HG02588 (cell line): Measurements from ENCODE around the gene USP21.

Experiments used
- ATAC-seq: cut with Tn5 transposase; IDR thresholded peaks from one replicate; pipeline ENCODE4 v1.9.1; 2021; ENCODE audit warnings: mild to moderate bottlenecking, moderate library complexity; ENCODE audit not compliant: unreplicated experiment

USP21 gene

DNA sequence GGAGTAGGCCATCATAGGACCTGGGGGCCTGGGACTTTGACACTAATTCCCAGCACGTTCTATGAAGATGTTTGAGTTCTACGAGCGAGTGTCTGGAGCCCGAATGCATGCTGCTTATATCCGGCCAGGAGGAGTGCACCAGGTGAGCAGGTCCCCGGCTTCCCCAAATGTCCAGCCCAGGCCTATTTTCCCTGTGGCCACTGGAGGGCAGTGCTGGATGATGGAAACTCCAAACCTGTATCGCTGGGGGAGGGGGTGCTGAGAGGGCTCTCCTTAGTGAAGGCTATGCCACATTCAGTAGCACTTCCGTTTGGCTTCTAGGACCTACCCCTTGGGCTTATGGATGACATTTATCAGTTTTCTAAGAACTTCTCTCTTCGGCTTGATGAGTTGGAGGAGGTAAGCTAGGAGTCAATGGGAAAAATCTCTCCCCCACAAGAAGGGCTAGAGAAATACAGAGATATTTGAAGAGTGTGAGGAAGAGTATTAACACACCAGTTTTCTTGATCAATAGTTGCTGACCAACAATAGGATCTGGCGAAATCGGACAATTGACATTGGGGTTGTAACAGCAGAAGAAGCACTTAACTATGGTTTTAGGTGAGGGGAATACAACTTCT lies 50.6 kb downstream of the USP21 start:
- no peak for ATAC-seq

- ATAC-seq = no peak
Measured at GRCh38 chr1:161214369-161214768, 55.1 kb downstream of the USP21 start.

- no peak for ATAC-seq
Measured at GRCh38 chr1:161215076-161215475, 55.8 kb downstream of the USP21 start, which contains the start of gene FCER1G. TSS of gene FCER1G (plus strand) at chr1:161215295. CDS start at chr1:161215322, 27 bp downstream.
